ENCODE measurements around the gene SRP68. TPM values are rescaled to one million over a fixed set of nuclear protein-coding genes. Genes with fewer than 3 reads are reported as not detected.

The SRP68 gene
- total RNA-seq, 1 donor from 2014 or later: 48.4 TPM

GRCh38 chr17:76095943-76096342, 23.6 kb upstream of the SRP68 start:
- Mint-ChIP-seq H3K9me3 (ENCODE audit: unreplicated experiment) (no peaks in the 10 kb centered on the region), H3K4me3 (ENCODE audit: unreplicated experiment) (no peak overlapping the region), H3K27ac (ENCODE audit: unreplicated experiment) (no peak overlapping the region), H3K4me1 (ENCODE audit: low read depth, unreplicated experiment) (no peaks in the 10 kb centered on the region), H3K27me3 (ENCODE audit: unreplicated experiment) (peaks cover 3% of the 10 kb centered on the region), H3K36me3 (ENCODE audit: unreplicated experiment) (peaks cover 5% of the 10 kb centered on the region)
- no peak for DNase-seq
- no peak for TF ChIP-seq CTCF (IDR thresholded peaks at IDR 0.05; ENCODE audit: partially characterized antibody, unreplicated experiment)

- no peak for DNase-seq
- Mint-ChIP-seq H3K36me3 (ENCODE audit: unreplicated experiment) (no peaks in the 10 kb centered on the region), H3K9me3 (ENCODE audit: unreplicated experiment) (no peaks in the 10 kb centered on the region), H3K4me1 (ENCODE audit: low read depth, unreplicated experiment) (no peaks in the 10 kb centered on the region), H3K4me3 (ENCODE audit: unreplicated experiment) (no peak overlapping the region), H3K27me3 (ENCODE audit: unreplicated experiment) (peaks cover 6% of the 10 kb centered on the region), H3K27ac (ENCODE audit: unreplicated experiment) (no peak overlapping the region)
- TF ChIP-seq CTCF (IDR thresholded peaks at IDR 0.05; ENCODE audit: partially characterized antibody, unreplicated experiment): no peak
These were observed 21.7 kb upstream of the SRP68 start for GRCh38 chr17:76094046-76094445.

- H3K4me3 Mint-ChIP-seq (ENCODE audit: unreplicated experiment): no peak overlapping the region
- no peak overlapping the region for H3K27ac Mint-ChIP-seq (ENCODE audit: unreplicated experiment)
These were observed 20.5 kb upstream of the SRP68 start for GRCh38 chr17:76092526-76093413.

GRCh38 chr17:76091526-76092286, 19.4 kb upstream of the SRP68 start:
- Mint-ChIP-seq H3K9me3 (ENCODE audit: unreplicated experiment) (no peaks in the 10 kb centered on the region), H3K27me3 (ENCODE audit: unreplicated experiment) (peaks cover 11% of the 10 kb centered on the region), H3K27ac (ENCODE audit: unreplicated experiment) (no peak overlapping the region), H3K4me1 (ENCODE audit: low read depth, unreplicated experiment) (no peaks in the 10 kb centered on the region), H3K4me3 (ENCODE audit: unreplicated experiment) (no peak overlapping the region), H3K36me3 (ENCODE audit: unreplicated experiment) (no peaks in the 10 kb centered on the region)
- DNase-seq: no peak
- TF ChIP-seq CTCF (IDR thresholded peaks at IDR 0.05; ENCODE audit: partially characterized antibody, unreplicated experiment): no peak

More at GRCh38 chr17:76092526-76093413, 20.5 kb upstream of the SRP68 start:
- DNase-seq: no peak
- TF ChIP-seq CTCF (IDR thresholded peaks at IDR 0.05; ENCODE audit: partially characterized antibody, unreplicated experiment): no peak
- Mint-ChIP-seq H3K36me3 (ENCODE audit: unreplicated experiment) (no peaks in the 10 kb centered on the region), H3K27me3 (ENCODE audit: unreplicated experiment) (peaks cover 6% of the 10 kb centered on the region), H3K4me1 (ENCODE audit: low read depth, unreplicated experiment) (no peaks in the 10 kb centered on the region), H3K9me3 (ENCODE audit: unreplicated experiment) (no peaks in the 10 kb centered on the region)
